Ishikawa (cell line): ENCODE measurements around the gene ATOH1.

Source experiments
- CREB1 ChIP-seq: IDR thresholded peaks from 2 replicates; pipeline ENCODE4 v1.6.1; 2012; ENCODE audit warnings: low read depth
- EP300 ChIP-seq: IDR thresholded peaks from 2 replicates; pipeline ENCODE4 v1.6.1; 2012; ENCODE audit warnings: borderline replicate concordance
- TAF1 ChIP-seq: IDR thresholded peaks from 2 replicates; pipeline ENCODE4 v1.6.1; 2012; ENCODE audit warnings: low read depth, mild to moderate bottlenecking

DNA sequence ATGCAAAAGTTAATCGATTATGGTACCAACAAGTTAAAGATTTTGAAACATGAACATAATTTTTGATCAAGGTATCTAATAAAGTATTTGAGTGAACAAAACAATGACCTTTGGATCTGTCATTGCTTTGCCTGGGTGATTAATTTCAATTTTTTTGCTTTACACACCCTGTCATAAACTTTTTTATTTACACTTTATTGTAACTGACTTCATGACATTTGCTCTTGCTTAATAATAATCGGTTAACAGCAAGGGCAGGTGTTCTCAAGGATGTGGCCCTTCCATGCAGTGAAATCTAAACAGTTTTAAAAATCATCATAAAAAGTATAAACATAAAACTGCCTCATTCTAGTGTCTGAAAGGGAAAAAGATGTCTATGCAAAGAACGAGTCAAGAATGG is 24.1 kb downstream of the ATOH1 start:
- TF ChIP-seq CREB1, result no peak
- TF ChIP-seq EP300, result no peak
- TF ChIP-seq TAF1, result no peak
